Endothelial cell of umbilical vein (primary cell): Measurements from ENCODE around the gene CNPPD1. TPM values are rescaled to one million over a fixed set of nuclear protein-coding genes. Genes with fewer than 3 reads are reported as not detected.

ENCODE experiments used
- BruUV-seq: library from RNA; stranded (reverse); fragments of 400-500 nt; replicated peaks from 2 replicates; lab custom pipeline; 2021; lab: Mats Ljungman, UMichigan
- CTCF ChIA-PET: fragments of 300-600, 350-600 bp; sonication (Branson Sonifier 250); formaldehyde crosslinking; loops from one replicate; lab custom pipeline; 2021; ENCODE audit warnings: antibody characterized with exemption, inconsistent platforms; lab: Charles Lee
- POLR2A ChIA-PET: fragments of 300-600, 350-600 bp; sonication (Branson Sonifier 250); formaldehyde crosslinking; loops from one replicate; lab custom pipeline; 2021; ENCODE audit warnings: antibody characterized with exemption, inconsistent platforms; lab: Charles Lee
- DNase-seq: peaks from one replicate; pipeline ENCODE4 v3.0.0-alpha.2; 2011; ENCODE audit warnings: low read depth, low spot score
- FAIRE-seq: peaks from 2 replicates; lab custom pipeline; 2011; peaks lifted over from hg19 to GRCh38; lab: Jason Lieb, UNC
- H2AFZ ChIP-seq: 2 replicates; pipeline ENCODE4 v1.6.0; 2012; ENCODE audit warnings: low read depth, low read length, control low read depth, inconsistent platforms
- H3K27ac ChIP-seq: 2 replicates; pipeline ENCODE4 v1.5.1; 2011; ENCODE audit warnings: low read depth, mild to moderate bottlenecking, control low read depth, low read length, moderate library complexity; ENCODE audit not compliant: insufficient read depth
- H3K27me3 ChIP-seq, 2 experiments: 2 replicates each; pipeline versions ENCODE4 v1.6.0 to v1.6.1; 2011; ENCODE audit warnings: low read length in 2 of 2, mixed read lengths in 1 of 2; ENCODE audit not compliant: control insufficient read depth in 2 of 2, insufficient read depth in 2 of 2
- H3K36me3 ChIP-seq, 2 experiments: 2 replicates in 1 of 2; 3 replicates in 1 of 2; pipeline ENCODE4 v1.5.1; 2011; ENCODE audit warnings: low read length in 2 of 2, mild to moderate bottlenecking in 1 of 2, moderate library complexity in 1 of 2; ENCODE audit not compliant: control insufficient read depth in 2 of 2, insufficient read depth in 2 of 2; ENCODE audit errors: extremely low read depth in 1 of 2
- H3K4me1 ChIP-seq: 3 replicates; pipeline ENCODE4 v1.5.1; 2011; ENCODE audit warnings: mild to moderate bottlenecking, low read length; ENCODE audit not compliant: control insufficient read depth, insufficient read depth; ENCODE audit errors: extremely low read depth
- H3K4me2 ChIP-seq: 2 replicates; pipeline ENCODE4 v1.6.1; 2011; ENCODE audit warnings: low read length, control low read depth, mixed read lengths; ENCODE audit not compliant: insufficient read depth
- H3K4me3 ChIP-seq, 3 experiments: fragments of 200-600 bp in 1 of 3; sonication (generic), shearing (Covaris generic) in 1 of 3; replicated peaks in 1 of 3; 2 replicates each; pipeline ENCODE4 v1.5.1; 2011 to 2016; ENCODE audit warnings: control low read depth in 3 of 3, low read length in 3 of 3, mild to moderate bottlenecking in 2 of 3, inconsistent platforms in 1 of 3, low read depth in 1 of 3, moderate library complexity in 1 of 3; ENCODE audit not compliant: insufficient read depth in 1 of 3
- H3K79me2 ChIP-seq: 2 replicates; pipeline ENCODE4 v1.6.0; 2012; ENCODE audit warnings: low read length, inconsistent platforms; ENCODE audit not compliant: control insufficient read depth, insufficient read depth
- H3K9ac ChIP-seq: replicated peaks from 2 replicates; pipeline ENCODE3; 2011; ENCODE audit warnings: low read length, control low read depth; ENCODE audit not compliant: insufficient read depth; ENCODE audit errors: extremely low read depth
- H3K9me1 ChIP-seq: replicated peaks from 3 replicates; pipeline ENCODE4 v1.6.0; 2011; ENCODE audit warnings: mild to moderate bottlenecking, low read length; ENCODE audit not compliant: control insufficient read depth, insufficient read depth; ENCODE audit errors: extremely low read depth
- H3K9me3 ChIP-seq: replicated peaks from 2 replicates; pipeline ENCODE4 v1.5.1; 2012; ENCODE audit warnings: low read length, inconsistent platforms; ENCODE audit not compliant: control insufficient read depth, insufficient read depth
- H4K20me1 ChIP-seq: replicated peaks from 2 replicates; pipeline ENCODE3; 2011; ENCODE audit warnings: mild to moderate bottlenecking, low read length; ENCODE audit not compliant: control insufficient read depth, insufficient read depth; ENCODE audit errors: extremely low read depth
- EZH2 ChIP-seq: IDR thresholded peaks from 2 replicates; pipeline ENCODE4 v1.6.1; 2012; ENCODE audit warnings: borderline replicate concordance, low read depth, mild to moderate bottlenecking, moderate library complexity, low read length, inconsistent platforms; ENCODE audit not compliant: severe bottlenecking
- FOS ChIP-seq: IDR thresholded peaks from 2 replicates; pipeline ENCODE4 v1.6.1; 2011; ENCODE audit warnings: mild to moderate bottlenecking, low read length, moderate library complexity, borderline replicate concordance; ENCODE audit not compliant: insufficient read depth
- GATA2 ChIP-seq: IDR thresholded peaks from 2 replicates; pipeline ENCODE4 v1.7.0; 2011; ENCODE audit warnings: low read depth, mild to moderate bottlenecking, moderate library complexity, mixed read lengths, low read length; ENCODE audit not compliant: insufficient read length, insufficient read depth
- JUN ChIP-seq: IDR thresholded peaks from 2 replicates; pipeline ENCODE4 v1.6.1; 2011; ENCODE audit warnings: borderline replicate concordance, low read depth; ENCODE audit not compliant: insufficient read length, insufficient read depth
- MAX ChIP-seq: IDR thresholded peaks from 2 replicates; pipeline ENCODE4 v1.6.1; 2011; ENCODE audit not compliant: insufficient read depth, insufficient read length
- MYC ChIP-seq: IDR thresholded peaks from one replicate; pipeline ENCODE4 v1.6.1; 2011; ENCODE audit warnings: mild to moderate bottlenecking, low read depth, low read length
- POLR2A ChIP-seq: IDR thresholded peaks from 2 replicates; pipeline ENCODE4 v1.6.1; 2012; ENCODE audit warnings: low read depth, mild to moderate bottlenecking, control low read depth, low read length
- POLR2AphosphoS5 ChIP-seq: IDR thresholded peaks from 2 replicates; pipeline ENCODE4 v1.6.1; 2012; ENCODE audit warnings: low read depth, mild to moderate bottlenecking, control low read depth, low read length, moderate library complexity; ENCODE audit not compliant: insufficient read depth
- dilution Hi-C: fragments of 300-500 bp; cut with MboI; formaldehyde crosslinking; loops from one replicate; pipeline ENCODE4 v1.15.0; 2019; ENCODE audit warnings: low sequenced_read_pairs; ENCODE audit not compliant: extremely low pct_ligation_motif_present
- intact Hi-C: fragments of 100-400 bp; cut with micrococcal nuclease; formaldehyde crosslinking; loops from one replicate; pipeline ENCODE4 v1.10.0; 2022
- polyA plus RNA-seq, 4 experiments: library from polyadenylated mRNA; depleted of rRNA in 3 of 4; stranded (reverse) in 3 of 4; unstranded in 1 of 4; fragments of >200 nt; gene quantifications; 2 replicates each; pipeline versions ENCODE4 v1.2.1 to v1.2.3, GENCODE V29; 2011 to 2012; ENCODE audit warnings: missing spikeins in 1 of 4
- total RNA-seq: library from RNA; stranded (reverse); gene quantifications from 2 replicates; pipeline ENCODE4 v1.2.3, GENCODE V29; 2021
- TF ChIP-seq, protein P1 (sequence below), 2 donors: IDR thresholded peaks; 1 replicate in 1 of 2; 2 replicates in 1 of 2; pipeline ENCODE4 v1.5.1; 2011; ENCODE audit warnings: low read length in 2 of 2, mild to moderate bottlenecking in 2 of 2, moderate library complexity in 2 of 2, control low read depth in 1 of 2, inconsistent platforms in 1 of 2, low read depth in 1 of 2; ENCODE audit not compliant: insufficient read depth in 1 of 2; ENCODE audit errors: extremely low read depth in 1 of 2

CNPPD1 gene
- total and polyA plus RNA-seq, 2 donors (not counting 3 experiments of a cell fraction or from before 2014, with no cell fraction given) = 44.0 to 55.7 TPM

DNA sequence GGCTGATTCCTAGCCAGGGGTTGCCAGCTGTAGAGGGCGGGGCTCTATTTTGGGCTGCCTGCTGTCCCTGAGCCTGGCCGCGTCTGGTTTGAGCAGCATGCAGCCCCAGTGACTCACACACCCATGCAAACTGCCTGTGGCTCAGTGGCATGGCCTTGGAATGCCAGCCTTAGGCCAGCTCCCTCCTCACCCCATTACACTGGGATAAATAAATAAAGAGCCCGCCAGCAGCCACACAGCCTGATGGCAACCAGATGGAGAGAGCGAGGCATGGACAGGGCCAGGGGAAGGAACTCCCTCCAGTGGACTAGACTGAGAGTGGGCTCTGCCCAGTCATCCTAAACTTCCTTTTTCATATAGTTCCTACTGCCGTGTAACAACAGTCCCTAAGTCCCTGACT is 34.4 kb downstream of the CNPPD1 start:
- H3K36me3 ChIP-seq = peaks cover 0 to 1% of the 10 kb centered on the region in 2 experiments
- dilution Hi-C loops (no loop called here), intact Hi-C loops (no loop called here)
- H3K27me3 ChIP-seq = no peaks in the 10 kb centered on the region
- TF ChIP-seq, protein P1, sequence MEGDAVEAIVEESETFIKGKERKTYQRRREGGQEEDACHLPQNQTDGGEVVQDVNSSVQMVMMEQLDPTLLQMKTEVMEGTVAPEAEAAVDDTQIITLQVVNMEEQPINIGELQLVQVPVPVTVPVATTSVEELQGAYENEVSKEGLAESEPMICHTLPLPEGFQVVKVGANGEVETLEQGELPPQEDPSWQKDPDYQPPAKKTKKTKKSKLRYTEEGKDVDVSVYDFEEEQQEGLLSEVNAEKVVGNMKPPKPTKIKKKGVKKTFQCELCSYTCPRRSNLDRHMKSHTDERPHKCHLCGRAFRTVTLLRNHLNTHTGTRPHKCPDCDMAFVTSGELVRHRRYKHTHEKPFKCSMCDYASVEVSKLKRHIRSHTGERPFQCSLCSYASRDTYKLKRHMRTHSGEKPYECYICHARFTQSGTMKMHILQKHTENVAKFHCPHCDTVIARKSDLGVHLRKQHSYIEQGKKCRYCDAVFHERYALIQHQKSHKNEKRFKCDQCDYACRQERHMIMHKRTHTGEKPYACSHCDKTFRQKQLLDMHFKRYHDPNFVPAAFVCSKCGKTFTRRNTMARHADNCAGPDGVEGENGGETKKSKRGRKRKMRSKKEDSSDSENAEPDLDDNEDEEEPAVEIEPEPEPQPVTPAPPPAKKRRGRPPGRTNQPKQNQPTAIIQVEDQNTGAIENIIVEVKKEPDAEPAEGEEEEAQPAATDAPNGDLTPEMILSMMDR (IDR thresholded peaks at IDR 0.05; ENCODE audit: extremely low read depth in 1 of 2, insufficient read depth in 1 of 2, low read depth in 1 of 2, low read length in 2 of 2) = no peak
- no peak for TF ChIP-seq FOS
- TF ChIP-seq JUN = no peak
- no peak overlapping the region for H3K4me2 ChIP-seq
- no peak overlapping the region for H3K9ac ChIP-seq
- no peak overlapping the region for H3K4me3 ChIP-seq
- no peak overlapping the region for H3K27ac ChIP-seq
- POLR2A ChIA-PET = no interaction called here
- no TSS peak for BruUV-seq
- CTCF ChIA-PET = interaction anchor here (1.5 to 2.9 kb wide), 3 partner anchors 13 to 113 kb away, joined by 6 to 14 read pairs (median 8); no protein-coding TSS in a partner anchor
- DNase-seq (no peak), FAIRE-seq (no peak)
- no peaks in the 10 kb centered on the region for H4K20me1 ChIP-seq
- H3K79me2 ChIP-seq = no peaks in the 10 kb centered on the region
- no peaks in the 10 kb centered on the region for H3K4me1 ChIP-seq
- no peaks in the 10 kb centered on the region for H3K9me3 ChIP-seq
- no peak overlapping the region for H2AFZ ChIP-seq
- no peaks in the 10 kb centered on the region for H3K9me1 ChIP-seq

DNA sequence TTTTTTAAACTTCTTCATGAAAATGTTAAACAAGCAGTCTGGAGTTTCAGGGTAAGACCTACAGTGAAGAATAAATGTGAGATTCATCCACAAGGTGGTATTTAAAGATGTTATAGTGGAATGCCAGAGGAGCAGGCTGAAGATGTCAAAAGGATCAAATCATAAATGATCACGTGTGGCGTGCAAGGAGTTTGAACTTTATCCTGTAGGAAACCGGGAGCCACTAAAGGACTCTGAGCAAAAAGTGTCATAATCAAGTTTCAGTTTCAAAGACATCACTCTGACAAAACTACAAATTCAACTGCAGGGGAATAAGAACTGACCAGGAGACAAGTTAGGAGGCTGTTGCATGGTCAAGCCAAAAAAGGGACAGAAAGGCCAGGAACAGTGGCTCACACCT is 36.0 kb downstream of the CNPPD1 start:
- CTCF ChIA-PET = interaction anchor here (1.5 kb wide), 1 partner anchor 14 kb away, joined by 8 read pairs; no protein-coding TSS in a partner anchor
- POLR2A ChIA-PET = no interaction called here

More for the DNA sequence above, 36.0 kb downstream of the CNPPD1 start:
- H3K36me3 ChIP-seq = no peaks in the 10 kb centered on the region
- TF ChIP-seq FOS (no peak), JUN (no peak), GATA2 (no peak), MYC (no peak), POLR2A (no peak), MAX (no peak), POLR2AphosphoS5 (no peak), EZH2 (no peak)
- TF ChIP-seq, protein P1 (IDR thresholded peaks at IDR 0.05; ENCODE audit: extremely low read depth in 1 of 2, insufficient read depth in 1 of 2, low read depth in 1 of 2, low read length in 2 of 2) = no peak
- FAIRE-seq (no peak), DNase-seq (no peak)
- H3K27ac ChIP-seq = no peak overlapping the region
- no peak overlapping the region for H3K4me3 ChIP-seq
- no peak overlapping the region for H2AFZ ChIP-seq
- H3K4me2 ChIP-seq = no peak overlapping the region
- no peaks in the 10 kb centered on the region for H3K27me3 ChIP-seq
- no peaks in the 10 kb centered on the region for H3K79me2 ChIP-seq
- no peaks in the 10 kb centered on the region for H3K4me1 ChIP-seq
- H3K9me1 ChIP-seq = no peaks in the 10 kb centered on the region
- intact Hi-C loops (no loop called here), dilution Hi-C loops (no loop called here)
- no peaks in the 10 kb centered on the region for H4K20me1 ChIP-seq
- H3K9me3 ChIP-seq = no peaks in the 10 kb centered on the region
- no TSS peak for BruUV-seq
- H3K9ac ChIP-seq = no peak overlapping the region
